Measurements from ENCODE around the gene ASB2.

GRCh38 chr14:93993382-93993781 lies 17.0 kb upstream of the ASB2 start:
- TF ChIP-seq YY1 (IDR thresholded peaks at IDR 0.05; ENCODE audit: insufficient read depth, insufficient read length), result no peak
- no peak for TF ChIP-seq SUZ12 (IDR thresholded peaks at IDR 0.05; ENCODE audit: extremely low read depth, insufficient read depth, insufficient read length)

Data from NT2/D1 (cell line).